ENCODE results near the gene NOL6. TPM values are rescaled to one million over a fixed set of nuclear protein-coding genes. Genes with fewer than 3 reads are reported as not detected.
A peak's percentile ranks its signal among the peaks of the same experiment; 100 is the strongest.
"Not testable (repeated sequence)": the region's sequence is repeated elsewhere in the genome, so short reads cannot be mapped to it uniquely, and the experiment has no call there.

Gene NOL6
- total and polyA plus RNA-seq, 2 experiments from 2014 or later = 25.0 to 58.4 TPM

DNA sequence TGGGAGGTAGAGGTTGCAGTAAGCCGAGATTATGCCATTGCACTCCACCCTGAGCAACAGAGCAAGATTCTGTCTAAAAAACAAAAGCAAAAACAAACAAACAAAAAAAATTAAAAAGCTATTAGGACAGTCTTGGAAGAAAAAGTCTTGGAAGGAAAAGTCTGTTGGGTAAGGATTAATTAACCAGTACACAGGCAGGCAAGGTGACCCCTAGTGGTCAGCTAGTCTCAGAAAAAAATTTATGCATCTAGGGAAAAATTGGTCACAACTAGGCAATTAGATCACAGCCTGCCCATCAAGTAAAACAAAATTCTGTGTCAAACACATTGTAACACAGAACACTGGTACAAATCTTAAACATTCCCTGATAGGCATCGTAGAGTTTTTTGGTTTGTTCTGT is 43.6 kb upstream of the NOL6 start:
- no peak overlapping the region for H3K4me3 Mint-ChIP-seq
- no peaks in the 10 kb centered on the region for H3K36me3 Mint-ChIP-seq (ENCODE audit: low read depth)
- Histone ChIP-seq H3K4me2 (no peak overlapping the region), H3K36me3 (ENCODE audit: insufficient read depth) (no peaks in the 10 kb centered on the region), H3K27me3 (ENCODE audit: insufficient read depth) (0 out of 2 replicates have a peak, but pooled peaks cover 2% of the 10 kb centered on the region), H3K27ac (ENCODE audit: low read depth) (no peak overlapping the region), H3K9me2 (ENCODE audit: insufficient read depth) (no peaks in the 10 kb centered on the region), H4K20me1 (replicated peaks; ENCODE audit: insufficient read depth) (no peaks in the 10 kb centered on the region), H3K4me3 (no peak overlapping the region), H3K4me1 (ENCODE audit: insufficient read depth) (no peaks in the 10 kb centered on the region), H2AFZ (no peak overlapping the region), H3F3A (replicated peaks; ENCODE audit: low read depth) (no peaks in the 10 kb centered on the region), H3K79me2 (replicated peaks; ENCODE audit: insufficient read depth) (no peaks in the 10 kb centered on the region)
- ATAC-seq (peak; percentile 51; the same call in 2 of the 3 replicates), DNase-seq (ENCODE audit: low spot score) (peak; percentile 34)
- TF ChIP-seq JUNB (IDR thresholded peaks at IDR 0.05; ENCODE audit: unreplicated experiment) (no peak), EZH2phosphoT487 (IDR thresholded peaks at IDR 0.05; ENCODE audit: unreplicated experiment) (no peak), STAT1 (IDR thresholded peaks at IDR 0.05; ENCODE audit: unreplicated experiment) (no peak), NANOG (IDR thresholded peaks at IDR 0.05; ENCODE audit: borderline replicate concordance) (no peak), ZNF114 (CRISPR knock-in tag; IDR thresholded peaks at IDR 0.05) (no peak)
- TF ChIP-seq, protein P1, sequence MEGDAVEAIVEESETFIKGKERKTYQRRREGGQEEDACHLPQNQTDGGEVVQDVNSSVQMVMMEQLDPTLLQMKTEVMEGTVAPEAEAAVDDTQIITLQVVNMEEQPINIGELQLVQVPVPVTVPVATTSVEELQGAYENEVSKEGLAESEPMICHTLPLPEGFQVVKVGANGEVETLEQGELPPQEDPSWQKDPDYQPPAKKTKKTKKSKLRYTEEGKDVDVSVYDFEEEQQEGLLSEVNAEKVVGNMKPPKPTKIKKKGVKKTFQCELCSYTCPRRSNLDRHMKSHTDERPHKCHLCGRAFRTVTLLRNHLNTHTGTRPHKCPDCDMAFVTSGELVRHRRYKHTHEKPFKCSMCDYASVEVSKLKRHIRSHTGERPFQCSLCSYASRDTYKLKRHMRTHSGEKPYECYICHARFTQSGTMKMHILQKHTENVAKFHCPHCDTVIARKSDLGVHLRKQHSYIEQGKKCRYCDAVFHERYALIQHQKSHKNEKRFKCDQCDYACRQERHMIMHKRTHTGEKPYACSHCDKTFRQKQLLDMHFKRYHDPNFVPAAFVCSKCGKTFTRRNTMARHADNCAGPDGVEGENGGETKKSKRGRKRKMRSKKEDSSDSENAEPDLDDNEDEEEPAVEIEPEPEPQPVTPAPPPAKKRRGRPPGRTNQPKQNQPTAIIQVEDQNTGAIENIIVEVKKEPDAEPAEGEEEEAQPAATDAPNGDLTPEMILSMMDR (conservative IDR thresholded peaks at IDR 0.05; ENCODE audit: low read depth in 2 of 2) = peak; percentile 56 to 69
- TF ChIP-seq, protein P2, sequence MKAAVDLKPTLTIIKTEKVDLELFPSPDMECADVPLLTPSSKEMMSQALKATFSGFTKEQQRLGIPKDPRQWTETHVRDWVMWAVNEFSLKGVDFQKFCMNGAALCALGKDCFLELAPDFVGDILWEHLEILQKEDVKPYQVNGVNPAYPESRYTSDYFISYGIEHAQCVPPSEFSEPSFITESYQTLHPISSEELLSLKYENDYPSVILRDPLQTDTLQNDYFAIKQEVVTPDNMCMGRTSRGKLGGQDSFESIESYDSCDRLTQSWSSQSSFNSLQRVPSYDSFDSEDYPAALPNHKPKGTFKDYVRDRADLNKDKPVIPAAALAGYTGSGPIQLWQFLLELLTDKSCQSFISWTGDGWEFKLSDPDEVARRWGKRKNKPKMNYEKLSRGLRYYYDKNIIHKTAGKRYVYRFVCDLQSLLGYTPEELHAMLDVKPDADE (IDR thresholded peaks at IDR 0.05) = no peak
- TF ChIP-seq, protein P3, sequence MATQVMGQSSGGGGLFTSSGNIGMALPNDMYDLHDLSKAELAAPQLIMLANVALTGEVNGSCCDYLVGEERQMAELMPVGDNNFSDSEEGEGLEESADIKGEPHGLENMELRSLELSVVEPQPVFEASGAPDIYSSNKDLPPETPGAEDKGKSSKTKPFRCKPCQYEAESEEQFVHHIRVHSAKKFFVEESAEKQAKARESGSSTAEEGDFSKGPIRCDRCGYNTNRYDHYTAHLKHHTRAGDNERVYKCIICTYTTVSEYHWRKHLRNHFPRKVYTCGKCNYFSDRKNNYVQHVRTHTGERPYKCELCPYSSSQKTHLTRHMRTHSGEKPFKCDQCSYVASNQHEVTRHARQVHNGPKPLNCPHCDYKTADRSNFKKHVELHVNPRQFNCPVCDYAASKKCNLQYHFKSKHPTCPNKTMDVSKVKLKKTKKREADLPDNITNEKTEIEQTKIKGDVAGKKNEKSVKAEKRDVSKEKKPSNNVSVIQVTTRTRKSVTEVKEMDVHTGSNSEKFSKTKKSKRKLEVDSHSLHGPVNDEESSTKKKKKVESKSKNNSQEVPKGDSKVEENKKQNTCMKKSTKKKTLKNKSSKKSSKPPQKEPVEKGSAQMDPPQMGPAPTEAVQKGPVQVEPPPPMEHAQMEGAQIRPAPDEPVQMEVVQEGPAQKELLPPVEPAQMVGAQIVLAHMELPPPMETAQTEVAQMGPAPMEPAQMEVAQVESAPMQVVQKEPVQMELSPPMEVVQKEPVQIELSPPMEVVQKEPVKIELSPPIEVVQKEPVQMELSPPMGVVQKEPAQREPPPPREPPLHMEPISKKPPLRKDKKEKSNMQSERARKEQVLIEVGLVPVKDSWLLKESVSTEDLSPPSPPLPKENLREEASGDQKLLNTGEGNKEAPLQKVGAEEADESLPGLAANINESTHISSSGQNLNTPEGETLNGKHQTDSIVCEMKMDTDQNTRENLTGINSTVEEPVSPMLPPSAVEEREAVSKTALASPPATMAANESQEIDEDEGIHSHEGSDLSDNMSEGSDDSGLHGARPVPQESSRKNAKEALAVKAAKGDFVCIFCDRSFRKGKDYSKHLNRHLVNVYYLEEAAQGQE (IDR thresholded peaks at IDR 0.05; ENCODE audit: unreplicated experiment) = no peak
- H3K9me3 Mint-ChIP-seq = no peaks in the 10 kb centered on the region
- H3K4me1 Mint-ChIP-seq = peaks cover 20% of the 10 kb centered on the region
- H3K27ac Mint-ChIP-seq = no peak overlapping the region
- H3K27me3 Mint-ChIP-seq (ENCODE audit: insufficient read depth, low read depth, poor library complexity) = peaks cover 4% of the 10 kb centered on the region

DNA sequence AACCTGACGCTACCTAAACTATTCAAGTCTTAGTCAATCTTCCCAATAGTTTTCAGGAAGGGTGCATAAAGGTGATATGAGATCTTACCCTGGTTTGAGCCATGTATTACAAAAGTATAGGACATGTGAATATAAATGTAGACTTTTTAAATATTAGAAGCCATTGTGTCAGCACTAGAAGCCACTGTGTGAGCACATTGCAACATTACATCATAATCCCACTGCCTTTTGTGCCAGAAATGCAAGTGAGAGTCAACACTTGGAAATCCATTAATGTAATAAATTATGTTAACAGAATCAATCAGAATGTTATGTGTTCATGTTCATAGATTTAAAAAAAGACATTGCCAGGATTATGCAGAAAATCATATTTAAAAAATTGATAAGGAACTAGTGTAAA is 42.7 kb upstream of the NOL6 start:
- H3K27ac Mint-ChIP-seq; H3K27me3 Mint-ChIP-seq (ENCODE audit: insufficient read depth, low read depth, poor library complexity): not testable (repeated sequence)

DNA sequence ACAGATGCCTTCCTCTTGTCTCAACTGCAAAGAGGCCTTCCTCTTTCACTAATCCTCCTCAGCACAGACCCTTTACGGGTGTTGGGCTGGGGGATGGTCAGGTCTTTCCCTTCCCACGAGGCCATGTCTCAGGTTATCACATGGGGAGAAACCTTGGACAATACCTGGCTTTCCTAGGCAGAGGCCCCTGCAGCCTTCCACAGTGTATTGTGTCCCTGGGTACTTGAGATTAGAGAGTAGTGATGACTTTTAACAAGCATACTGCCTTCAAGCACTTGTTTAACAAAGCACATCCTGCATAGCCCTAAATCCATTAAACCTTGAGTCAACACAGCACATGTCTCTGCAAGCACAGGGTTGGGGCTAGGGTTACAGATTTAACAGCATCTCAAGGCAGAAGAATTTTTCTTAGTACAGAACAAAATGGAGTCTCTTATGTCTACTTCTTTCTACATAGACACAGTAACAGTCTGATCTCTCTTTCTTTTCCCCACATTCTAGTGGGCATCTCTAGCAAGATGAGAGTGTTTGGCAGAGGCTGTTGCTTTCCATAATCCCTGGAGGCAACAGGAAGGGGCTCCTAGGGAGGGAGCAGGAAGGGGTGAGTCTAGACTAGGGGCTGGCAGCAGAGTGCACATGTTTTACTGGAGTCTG is 41.7 kb upstream of the NOL6 start:
- not testable (repeated sequence) for H3K27ac ChIP-seq (ENCODE audit: low read depth); H3K4me1 ChIP-seq (ENCODE audit: insufficient read depth); H3K36me3 ChIP-seq (ENCODE audit: insufficient read depth); H3K4me2 ChIP-seq; H3K9me2 ChIP-seq (ENCODE audit: insufficient read depth); H3K36me3 Mint-ChIP-seq (ENCODE audit: low read depth); H3K27me3 Mint-ChIP-seq (ENCODE audit: insufficient read depth, low read depth, poor library complexity); H2AFZ ChIP-seq; H3K4me3 ChIP-seq; H3K4me3 Mint-ChIP-seq; H3F3A ChIP-seq (replicated peaks; ENCODE audit: low read depth); H3K27me3 ChIP-seq (ENCODE audit: insufficient read depth); DNase-seq (ENCODE audit: low spot score); H3K9me3 Mint-ChIP-seq; H4K20me1 ChIP-seq (replicated peaks; ENCODE audit: insufficient read depth); H3K79me2 ChIP-seq (replicated peaks; ENCODE audit: insufficient read depth)
- peak; percentile 31; the same call in 2 of the 3 replicates for ATAC-seq
- Mint-ChIP-seq H3K4me1 (peaks cover 20% of the 10 kb centered on the region), H3K27ac (peak overlapping the region; percentile 62; the same call in 1 of the 2 replicates)

More for the DNA sequence above, 42.7 kb upstream of the NOL6 start:
- H3K27ac ChIP-seq (ENCODE audit: low read depth); H4K20me1 ChIP-seq (replicated peaks; ENCODE audit: insufficient read depth); H3K4me1 ChIP-seq (ENCODE audit: insufficient read depth); DNase-seq (ENCODE audit: low spot score); H3K36me3 ChIP-seq (ENCODE audit: insufficient read depth); ATAC-seq; H3K4me3 ChIP-seq; H3K79me2 ChIP-seq (replicated peaks; ENCODE audit: insufficient read depth); H3K4me2 ChIP-seq; H3K4me3 Mint-ChIP-seq; H3K27me3 ChIP-seq (ENCODE audit: insufficient read depth); H2AFZ ChIP-seq; H3K36me3 Mint-ChIP-seq (ENCODE audit: low read depth); H3K9me3 Mint-ChIP-seq; H3K9me2 ChIP-seq (ENCODE audit: insufficient read depth); H3F3A ChIP-seq (replicated peaks; ENCODE audit: low read depth): not testable (repeated sequence)
- H3K4me1 Mint-ChIP-seq = peaks cover 20% of the 10 kb centered on the region

DNA sequence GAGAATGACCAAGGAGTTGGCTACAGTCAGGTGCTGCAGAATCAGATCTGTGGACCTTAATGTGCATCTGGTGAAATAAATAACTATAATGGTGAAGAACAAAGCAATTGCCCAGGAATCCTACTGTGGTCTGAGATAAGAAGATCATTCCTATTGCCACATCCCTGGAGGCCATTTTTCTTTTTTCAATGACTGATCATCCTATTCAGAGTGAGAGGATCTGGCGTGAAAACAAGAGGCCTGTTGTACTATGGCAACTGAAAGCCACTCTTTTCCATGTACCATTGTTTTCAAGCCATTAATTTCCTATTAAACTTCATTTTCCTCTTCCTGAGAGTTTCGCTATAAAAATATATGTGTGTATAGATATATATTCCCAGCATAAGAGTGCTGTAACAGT is 38.8 kb upstream of the NOL6 start:
- not testable (repeated sequence) for H4K20me1 ChIP-seq (replicated peaks; ENCODE audit: insufficient read depth); H3K4me2 ChIP-seq; H3K36me3 ChIP-seq (ENCODE audit: insufficient read depth); H3K4me3 ChIP-seq; DNase-seq (ENCODE audit: low spot score); H3K4me1 ChIP-seq (ENCODE audit: insufficient read depth); H3K27ac Mint-ChIP-seq; H2AFZ ChIP-seq; H3K4me3 Mint-ChIP-seq; H3K9me2 ChIP-seq (ENCODE audit: insufficient read depth); ATAC-seq; H3K9me3 Mint-ChIP-seq; H3K27me3 Mint-ChIP-seq (ENCODE audit: insufficient read depth, low read depth, poor library complexity); H3K79me2 ChIP-seq (replicated peaks; ENCODE audit: insufficient read depth); H3K27me3 ChIP-seq (ENCODE audit: insufficient read depth); H3K27ac ChIP-seq (ENCODE audit: low read depth); H3K36me3 Mint-ChIP-seq (ENCODE audit: low read depth); H3F3A ChIP-seq (replicated peaks; ENCODE audit: low read depth)
- H3K4me1 Mint-ChIP-seq = peaks cover 20% of the 10 kb centered on the region

All from GM23338 (cell line).